Mesenchymal stem cell (in vitro differentiated cells and primary cell): ENCODE results near the gene ETDC.
A peak's percentile ranks its signal among the peaks of the same experiment; 100 is the strongest.

Source experiments
- DNase-seq: peaks from one replicate; pipeline ENCODE4 v3.0.0-alpha.2; 2013
- H2AFZ ChIP-seq: one replicate; pipeline ENCODE4 v1.6.1; 2013; ENCODE audit warnings: low read depth, mild to moderate bottlenecking, control low read depth, inconsistent platforms, low read length, moderate library complexity
- H2AK5ac ChIP-seq: 2 replicates; pipeline ENCODE4 v1.6.1; 2013; ENCODE audit warnings: low read length, moderate library complexity, mild to moderate bottlenecking, inconsistent platforms; ENCODE audit not compliant: severe bottlenecking
- H2BK120ac ChIP-seq: one replicate; pipeline ENCODE4 v1.6.1; 2013; ENCODE audit warnings: low read depth, mild to moderate bottlenecking, inconsistent platforms, low read length, moderate library complexity
- H2BK12ac ChIP-seq, 2 experiments: one replicate each; pipeline ENCODE4 v1.6.1; 2013; ENCODE audit warnings: inconsistent platforms in 2 of 2, low read length in 2 of 2, mild to moderate bottlenecking in 2 of 2, moderate library complexity in 2 of 2, control low read depth in 1 of 2
- H2BK15ac ChIP-seq: one replicate; pipeline ENCODE4 v1.6.1; 2013; ENCODE audit warnings: mild to moderate bottlenecking, low read depth, inconsistent platforms; ENCODE audit not compliant: poor library complexity, severe bottlenecking
- H2BK5ac ChIP-seq: 2 replicates; pipeline ENCODE4 v1.6.1; 2013; ENCODE audit warnings: low read depth, mild to moderate bottlenecking, low read length, control low read depth, inconsistent platforms; ENCODE audit not compliant: poor library complexity, severe bottlenecking
- H3K14ac ChIP-seq, 2 experiments: one replicate each; pipeline ENCODE4 v1.6.1; 2013; ENCODE audit warnings: inconsistent platforms in 2 of 2, low read length in 2 of 2, control low read depth in 1 of 2, mild to moderate bottlenecking in 1 of 2, moderate library complexity in 1 of 2
- H3K18ac ChIP-seq, 2 experiments: one replicate each; pipeline ENCODE4 v1.6.1; 2013; ENCODE audit warnings: inconsistent platforms in 2 of 2, low read length in 2 of 2, control low read depth in 1 of 2, low read depth in 1 of 2, mild to moderate bottlenecking in 1 of 2
- H3K23ac ChIP-seq, 2 experiments: one replicate each; pipeline ENCODE4 v1.6.1; 2013; ENCODE audit warnings: inconsistent platforms in 2 of 2, low read length in 2 of 2, mild to moderate bottlenecking in 2 of 2, moderate library complexity in 2 of 2, control low read depth in 1 of 2
- H3K27ac ChIP-seq: 2 replicates; pipeline ENCODE4 v1.5.1; 2013; ENCODE audit warnings: mild to moderate bottlenecking, moderate library complexity, low read length, control low read depth, inconsistent platforms; ENCODE audit not compliant: poor library complexity, severe bottlenecking
- H3K27me3 ChIP-seq, 2 experiments: 2 replicates each; pipeline versions ENCODE4 v1.6.1 to v1.7.0; 2013; ENCODE audit warnings: low read length in 2 of 2, mild to moderate bottlenecking in 2 of 2, moderate library complexity in 2 of 2, control low read depth in 1 of 2, inconsistent platforms in 1 of 2; ENCODE audit not compliant: control insufficient read depth in 1 of 2, insufficient read depth in 1 of 2
- H3K36me3 ChIP-seq, 2 experiments: 2 replicates each; pipeline versions ENCODE4 v1.6.1 to v1.7.0; 2013; ENCODE audit warnings: low read length in 2 of 2, control low read depth in 1 of 2, inconsistent platforms in 1 of 2, low read depth in 1 of 2, mild to moderate bottlenecking in 1 of 2; ENCODE audit not compliant: insufficient read depth in 2 of 2, control insufficient read depth in 1 of 2
- H3K4ac ChIP-seq, 2 experiments: one replicate each; pipeline ENCODE4 v1.6.1; 2013; ENCODE audit warnings: inconsistent platforms in 2 of 2, low read length in 2 of 2, mild to moderate bottlenecking in 2 of 2, moderate library complexity in 2 of 2, control low read depth in 1 of 2, low read depth in 1 of 2
- H3K4me1 ChIP-seq: 2 replicates; pipeline ENCODE4 v1.6.1; 2013; ENCODE audit warnings: low read depth, low read length, control low read depth; ENCODE audit not compliant: control insufficient read depth, insufficient read depth
- H3K4me2 ChIP-seq: 2 replicates; pipeline ENCODE4 v1.6.1; 2013; ENCODE audit warnings: low read length, mild to moderate bottlenecking, inconsistent platforms; ENCODE audit not compliant: poor library complexity, severe bottlenecking
- H3K4me3 ChIP-seq, 2 experiments: 2 replicates each; pipeline versions ENCODE4 v1.5.1 to v1.7.0; 2013; ENCODE audit warnings: low read length in 2 of 2, mild to moderate bottlenecking in 2 of 2, control low read depth in 1 of 2, low read depth in 1 of 2; ENCODE audit not compliant: insufficient read depth in 1 of 2
- H3K79me1 ChIP-seq: replicated peaks from 2 replicates; pipeline ENCODE4 v1.6.1; 2013; ENCODE audit warnings: mild to moderate bottlenecking, control low read depth, low read length, inconsistent platforms; ENCODE audit not compliant: poor library complexity, severe bottlenecking
- H3K9ac ChIP-seq: 2 replicates; pipeline ENCODE4 v1.7.0; 2013; ENCODE audit warnings: mild to moderate bottlenecking, low read length, moderate library complexity
- H3K9me3 ChIP-seq: 2 replicates; pipeline ENCODE4 v1.7.0; 2013; ENCODE audit warnings: mild to moderate bottlenecking, low read length; ENCODE audit not compliant: control insufficient read depth
- H4K8ac ChIP-seq: one replicate; pipeline ENCODE4 v1.6.1; 2013; ENCODE audit warnings: inconsistent platforms, mild to moderate bottlenecking, low read length, moderate library complexity
- H4K91ac ChIP-seq: one replicate; pipeline ENCODE4 v1.6.1; 2013; ENCODE audit warnings: mild to moderate bottlenecking, low read length, inconsistent platforms
- WGBS: methylation state at CpG from one replicate; pipeline ENCODE4 v1.1.7; 2013; ENCODE audit warnings: mixed read lengths; 5-methylcytosine and 5-hydroxymethylcytosine counted together

The ETDC gene

DNA sequence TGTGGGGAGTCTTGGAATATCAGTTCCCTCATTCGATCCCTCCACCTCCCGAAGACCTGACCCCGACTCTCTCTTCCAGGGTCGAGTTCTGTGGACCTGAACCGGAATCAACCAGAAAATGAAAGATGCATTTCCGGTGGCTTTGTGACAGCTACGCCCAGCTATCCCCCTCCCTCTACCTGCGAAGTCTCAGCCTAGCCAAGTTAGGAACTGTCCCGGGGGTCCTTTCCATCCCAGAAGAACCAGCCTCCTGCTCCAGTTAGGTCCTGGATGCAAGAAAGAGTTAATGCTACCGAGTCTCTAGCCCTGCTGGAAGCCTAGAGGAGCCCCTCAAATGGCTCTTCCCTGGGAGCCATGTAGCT is 13.4 kb upstream of the ETDC start:
- H3K18ac ChIP-seq = no peak overlapping the region
- no peak overlapping the region for H3K23ac ChIP-seq
- H3K4ac ChIP-seq = no peak overlapping the region
- H4K8ac ChIP-seq = no peak overlapping the region
- peak overlapping the region in 1 of 2 experiments; percentile 60 for H3K4me3 ChIP-seq
- peaks cover 6% of the 10 kb centered on the region for H3K79me1 ChIP-seq
- no peak overlapping the region for H3K27ac ChIP-seq
- H3K27me3 ChIP-seq = peaks cover 0 to 8% of the 10 kb centered on the region in 2 experiments
- DNase-seq = no peak
- H2AFZ ChIP-seq = no peak overlapping the region
- no peak overlapping the region for H3K14ac ChIP-seq
- peaks cover 14% of the 10 kb centered on the region for H3K9me3 ChIP-seq
- no peak overlapping the region for H3K9ac ChIP-seq
- no peak overlapping the region for H2BK12ac ChIP-seq
- no peak overlapping the region for H2BK120ac ChIP-seq
- H2AK5ac ChIP-seq = no peak overlapping the region
- no peak overlapping the region for H4K91ac ChIP-seq
- peaks cover 5% of the 10 kb centered on the region in 2 experiments for H3K36me3 ChIP-seq
- 9% methylated on average over 10 of the region's 10 CpGs for WGBS
- no peak overlapping the region for H2BK15ac ChIP-seq
- no peaks in the 10 kb centered on the region for H3K4me1 ChIP-seq
- no peak overlapping the region for H3K4me2 ChIP-seq
- H2BK5ac ChIP-seq = no peak overlapping the region

DNA sequence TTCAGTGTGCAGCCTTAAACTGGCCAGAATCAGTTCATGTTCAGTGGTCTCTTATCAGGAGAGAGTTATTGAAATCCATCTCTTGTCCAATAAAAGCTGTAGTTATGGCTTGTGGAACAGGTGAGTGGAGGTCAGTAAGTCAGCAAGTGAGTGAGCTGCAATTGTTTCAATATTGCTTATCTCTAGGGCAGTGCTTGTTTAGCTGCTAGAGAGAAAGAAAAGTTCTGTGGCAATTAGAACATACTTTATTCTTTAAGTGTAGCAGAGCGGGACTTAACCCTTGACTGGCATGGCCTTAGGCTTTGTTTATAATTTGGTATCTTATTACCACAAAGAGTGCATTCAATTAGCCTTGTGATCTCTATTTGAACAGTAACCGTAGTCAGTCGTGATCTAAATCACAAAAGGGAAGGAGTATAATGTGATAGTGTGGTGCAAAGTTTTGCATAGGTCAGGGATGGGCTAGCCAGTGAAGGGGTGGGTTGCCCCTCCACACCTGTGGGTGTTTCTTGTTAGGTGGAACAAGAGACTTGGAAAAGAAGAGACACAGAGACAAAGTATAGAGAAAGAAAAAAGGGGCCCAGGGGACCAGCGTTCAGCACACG is 6.9 kb upstream of the ETDC start:
- Histone ChIP-seq H3K9me3 (no peaks in the 10 kb centered on the region), H2AK5ac (no peak overlapping the region), H3K36me3 (no peaks in the 10 kb centered on the region), H3K18ac (no peak overlapping the region), H3K27me3 (peaks cover 0 to 2% of the 10 kb centered on the region in 2 experiments), H3K79me1 (peaks cover 6% of the 10 kb centered on the region), H4K91ac (no peak overlapping the region), H3K4ac (no peak overlapping the region), H3K4me3 (no peak overlapping the region), H2BK15ac (no peak overlapping the region), H4K8ac (no peak overlapping the region), H3K27ac (no peak overlapping the region), H2BK12ac (no peak overlapping the region), H3K14ac (no peak overlapping the region), H3K23ac (no peak overlapping the region), H2BK5ac (no peak overlapping the region), H3K9ac (no peak overlapping the region), H2BK120ac (no peak overlapping the region), H3K4me2 (no peak overlapping the region), H3K4me1 (no peaks in the 10 kb centered on the region), H2AFZ (no peak overlapping the region)
- WGBS = 91% methylated on average over 3 of the region's 5 CpGs
- no peak for DNase-seq

DNA sequence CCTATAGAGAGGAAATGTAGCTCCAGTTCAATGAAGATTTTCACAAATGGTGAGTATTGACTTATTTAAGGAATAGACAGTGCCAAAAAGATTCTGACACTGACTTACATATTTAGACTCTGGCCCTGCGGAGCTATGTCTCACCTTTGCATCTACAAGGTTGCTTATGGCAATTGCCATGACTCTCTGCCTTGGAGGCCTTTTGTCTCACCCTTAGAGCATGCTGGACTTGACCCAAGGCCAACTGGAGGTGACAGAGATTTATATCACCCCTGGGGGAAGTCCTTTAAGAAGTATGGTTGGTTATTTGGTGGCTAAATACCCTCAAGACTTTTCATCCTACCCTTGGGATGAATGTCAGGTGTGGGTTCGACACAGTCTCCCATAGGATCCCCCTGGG is 4.5 kb upstream of the ETDC start:
- Histone ChIP-seq H3K23ac (no peak overlapping the region), H3K4me2 (no peak overlapping the region), H3K9me3 (peaks cover 4% of the 10 kb centered on the region), H4K91ac (no peak overlapping the region), H4K8ac (no peak overlapping the region), H3K4me1 (no peaks in the 10 kb centered on the region), H3K79me1 (peaks cover 6% of the 10 kb centered on the region), H3K9ac (no peak overlapping the region), H3K27me3 (no peaks in the 10 kb centered on the region), H3K36me3 (no peaks in the 10 kb centered on the region), H3K14ac (no peak overlapping the region), H2AFZ (no peak overlapping the region), H2AK5ac (no peak overlapping the region), H3K4ac (no peak overlapping the region), H3K4me3 (no peak overlapping the region), H2BK120ac (no peak overlapping the region), H3K18ac (no peak overlapping the region), H2BK15ac (no peak overlapping the region), H2BK5ac (no peak overlapping the region), H3K27ac (no peak overlapping the region), H2BK12ac (no peak overlapping the region)
- WGBS = 92% methylated on average over 2 of the region's 2 CpGs
- no peak for DNase-seq

DNA sequence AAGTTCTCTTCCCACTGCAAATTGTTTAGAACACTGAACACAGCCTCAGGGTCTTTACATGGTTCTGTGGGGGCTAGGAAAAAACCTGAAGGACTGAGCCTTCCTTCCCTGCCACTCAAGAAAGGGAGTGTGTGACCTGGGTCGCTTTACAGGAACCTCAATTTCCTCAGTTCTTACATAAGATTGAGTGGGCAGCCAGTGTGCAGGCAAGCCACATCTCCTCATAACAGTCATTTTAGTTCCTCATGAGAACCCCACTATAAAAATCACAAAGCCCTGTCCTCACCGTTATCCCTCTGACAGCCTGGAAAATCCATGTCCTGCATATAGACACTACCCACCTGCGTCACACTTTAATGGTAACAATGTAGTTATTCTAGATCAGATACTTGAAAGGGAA is 2.1 kb upstream of the ETDC start:
- no peak overlapping the region for H3K4ac ChIP-seq
- H3K4me1 ChIP-seq = no peaks in the 10 kb centered on the region
- no peak overlapping the region for H2BK15ac ChIP-seq
- H3K4me2 ChIP-seq = no peak overlapping the region
- peaks cover 4% of the 10 kb centered on the region for H3K79me1 ChIP-seq
- WGBS = 92% methylated on average over 1 of the region's 3 CpGs
- H4K8ac ChIP-seq = no peak overlapping the region
- no peak overlapping the region for H2BK12ac ChIP-seq
- no peak overlapping the region for H3K4me3 ChIP-seq
- H3K27me3 ChIP-seq = no peaks in the 10 kb centered on the region
- peaks cover 15% of the 10 kb centered on the region for H3K9me3 ChIP-seq
- H2AFZ ChIP-seq = no peak overlapping the region
- no peak overlapping the region for H3K27ac ChIP-seq
- no peak overlapping the region for H2BK5ac ChIP-seq
- DNase-seq = no peak
- no peak overlapping the region for H3K9ac ChIP-seq
- no peak overlapping the region for H2BK120ac ChIP-seq
- no peak overlapping the region for H2AK5ac ChIP-seq
- no peak overlapping the region for H4K91ac ChIP-seq
- H3K36me3 ChIP-seq = no peaks in the 10 kb centered on the region
- no peak overlapping the region for H3K14ac ChIP-seq
- H3K23ac ChIP-seq = no peak overlapping the region
- H3K18ac ChIP-seq = no peak overlapping the region
